Ramos (cell line): ENCODE data around the gene THSD7A.

Experiments
- in situ Hi-C: fragments of 300-500 bp; cut with MboI; formaldehyde crosslinking; loops from one replicate; pipeline ENCODE4 v1.14.3; 2022; ENCODE audit warnings: low sequenced_read_pairs; ENCODE audit not compliant: unreplicated experiment

The THSD7A gene

DNA sequence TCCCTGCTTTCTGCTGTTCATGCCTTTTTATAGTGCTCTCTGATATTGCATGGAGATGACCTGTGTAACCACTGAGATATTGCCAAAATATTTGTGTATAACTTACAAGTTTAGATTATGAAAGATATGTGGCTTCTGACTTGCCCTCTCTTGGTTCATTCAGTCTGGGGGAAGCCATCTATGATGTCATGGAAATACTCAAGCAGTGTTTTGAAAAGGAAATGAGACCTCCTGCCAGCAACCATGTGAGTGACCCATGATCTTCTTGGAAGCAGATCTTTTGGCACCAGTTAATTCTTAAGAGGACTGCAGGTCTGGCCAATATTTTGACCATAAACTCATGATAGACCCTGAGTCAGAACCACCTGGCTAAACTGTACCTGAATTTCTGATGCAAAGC lies 183.0 kb downstream of the THSD7A start:
- in situ Hi-C loops, result no loop called here

DNA sequence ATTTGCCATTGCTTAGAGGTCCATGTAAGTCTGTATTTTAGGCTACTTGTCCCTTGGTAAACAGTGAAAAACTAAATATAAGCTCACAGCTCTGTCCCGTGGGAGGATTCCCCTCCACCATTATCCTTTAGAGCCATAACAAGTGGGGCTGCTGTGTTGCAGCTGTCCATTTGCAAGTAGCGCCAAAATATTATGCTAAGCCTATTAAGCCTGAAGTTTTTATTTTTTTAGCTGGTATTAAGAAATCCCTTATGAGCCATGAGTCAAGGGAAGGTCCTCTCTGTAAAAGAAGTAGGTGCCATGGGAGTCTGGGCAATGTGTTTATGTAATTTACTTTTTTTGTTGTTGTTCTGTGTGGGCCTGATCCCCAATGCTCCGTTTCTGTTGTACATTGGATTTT lies 183.9 kb downstream of the THSD7A start:
- in situ Hi-C loops, result no loop called here

DNA sequence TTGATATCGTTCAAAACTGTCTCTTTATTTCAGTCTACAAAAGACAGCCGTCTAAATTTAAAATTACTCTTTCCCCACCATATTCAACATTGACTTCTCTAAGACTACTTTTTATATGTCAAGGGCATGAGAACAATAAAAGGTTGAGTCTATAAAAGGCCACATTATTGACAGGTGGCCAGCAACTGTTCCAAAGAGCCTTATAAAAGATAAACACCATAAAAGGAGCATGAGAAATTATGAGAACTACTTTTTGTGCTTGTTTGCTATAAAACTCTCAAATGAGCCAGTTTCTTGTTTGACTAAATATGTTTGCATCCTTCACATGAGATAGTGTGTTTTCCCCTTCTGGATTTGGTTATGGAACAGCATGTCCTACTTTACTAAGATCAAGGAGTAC lies 189.2 kb downstream of the THSD7A start:
- in situ Hi-C loops, result no loop called here

DNA sequence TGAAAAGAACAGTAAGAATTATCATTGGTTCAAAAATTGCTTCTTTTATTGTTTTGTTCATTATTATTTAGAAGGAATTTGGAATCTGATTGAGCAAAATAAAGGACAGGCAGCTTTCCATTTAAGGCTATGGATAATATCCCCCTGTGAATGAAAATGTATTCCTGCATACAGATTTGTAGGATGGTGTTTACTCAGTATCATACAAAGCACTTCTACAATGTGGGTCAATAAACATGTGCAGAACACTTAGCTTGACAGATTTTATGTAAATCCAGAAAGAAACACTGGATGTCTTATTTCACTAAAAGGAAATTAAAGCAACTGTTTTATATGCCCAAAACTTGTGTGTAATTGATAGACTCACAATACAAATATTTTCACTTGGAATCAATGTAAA lies 189.7 kb downstream of the THSD7A start:
- in situ Hi-C loops, result no loop called here

DNA sequence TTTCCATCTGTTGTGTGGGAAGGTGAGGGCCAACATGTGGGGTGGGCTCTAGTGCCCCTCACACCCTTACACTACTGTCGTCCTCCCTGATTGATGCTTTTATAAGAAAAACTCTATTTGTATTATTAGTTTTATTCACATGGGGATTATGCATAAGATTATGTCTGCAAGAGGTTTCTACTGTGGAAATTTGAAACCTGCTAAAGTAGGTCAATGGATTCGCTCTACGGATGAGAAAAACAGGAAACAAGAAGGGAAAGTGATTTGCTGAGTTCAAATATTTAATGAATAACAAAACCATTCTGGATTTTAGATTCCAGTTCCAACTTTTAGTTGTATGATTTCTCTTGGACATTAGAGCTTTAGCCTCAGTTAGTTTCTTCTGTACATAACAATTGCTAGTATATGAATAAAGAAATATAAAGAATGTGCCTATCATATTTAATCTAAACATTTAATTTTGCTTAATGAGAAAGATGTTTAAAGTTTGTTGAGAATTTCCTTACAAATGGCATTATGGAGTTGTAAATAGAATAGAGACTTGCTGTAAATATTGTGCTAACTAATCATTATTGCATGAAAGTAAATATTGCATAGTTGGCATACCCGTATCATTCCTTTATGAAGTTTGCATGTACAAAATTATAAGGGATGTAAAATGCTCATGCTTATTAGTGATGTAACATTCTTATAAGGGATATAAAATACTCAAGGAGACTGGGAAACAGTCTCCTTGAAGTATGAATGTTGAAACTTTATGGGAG lies 193.8 kb downstream of the THSD7A start:
- in situ Hi-C loops, result no loop called here

DNA sequence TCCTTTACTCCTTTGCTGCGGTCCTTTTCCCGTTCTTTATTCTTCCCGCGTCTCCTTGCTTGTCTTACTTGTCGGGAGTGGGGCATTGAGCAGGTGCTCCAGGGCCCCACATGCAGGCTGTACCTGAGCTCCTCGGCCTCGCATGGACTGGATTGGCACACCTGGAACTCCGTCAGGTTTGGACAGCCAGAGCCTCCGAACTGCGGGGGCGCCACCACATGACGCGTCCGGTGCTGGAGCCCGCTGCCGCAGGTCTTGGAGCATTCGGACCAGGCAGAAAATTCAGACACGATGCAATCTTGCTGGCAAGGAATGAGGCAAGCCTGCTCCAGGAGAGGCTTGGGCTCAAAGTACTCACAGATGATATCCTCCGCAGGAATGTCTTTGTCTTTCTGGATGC lies 195.7 kb downstream of the THSD7A start:
- in situ Hi-C loops, result no loop called here

DNA sequence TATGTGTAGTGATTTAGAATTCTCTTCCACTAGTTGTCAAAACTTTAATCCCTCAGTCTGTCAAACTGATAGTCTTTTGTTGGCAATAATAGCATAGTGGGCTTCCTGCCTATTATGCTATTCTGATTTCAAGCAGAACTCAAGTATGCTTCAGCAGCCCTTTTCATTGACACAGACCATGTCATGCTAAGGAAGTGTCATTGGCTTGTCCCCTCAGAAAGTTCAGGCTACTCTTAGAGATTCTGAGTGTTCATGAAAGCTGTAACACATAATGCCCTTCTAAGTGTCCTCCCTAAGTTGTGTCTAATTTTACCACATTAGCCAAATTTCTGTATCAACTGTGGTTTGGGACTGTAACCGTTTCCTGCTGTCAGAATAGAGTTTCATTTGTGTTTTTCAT lies 198.7 kb downstream of the THSD7A start:
- in situ Hi-C loops, result no loop called here

DNA sequence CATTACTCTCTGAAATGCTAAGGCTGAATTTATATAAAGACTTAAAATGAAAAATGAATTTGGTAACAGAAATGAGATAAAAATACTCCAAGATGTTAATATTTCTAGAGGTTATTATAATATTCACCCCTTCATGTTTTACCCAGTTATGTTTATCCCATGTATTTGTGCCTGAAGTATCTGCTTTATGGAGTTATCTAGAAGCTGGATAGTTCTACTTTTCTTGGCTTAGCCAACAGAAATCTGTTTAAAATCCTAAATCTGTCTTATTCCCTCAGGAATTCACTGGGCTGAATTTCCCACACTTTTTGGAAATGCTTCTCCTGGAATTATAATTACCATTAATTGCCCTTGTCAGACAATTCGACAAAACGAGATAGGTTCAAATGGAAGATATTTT lies 201.6 kb downstream of the THSD7A start:
- in situ Hi-C loops, result no loop called here

DNA sequence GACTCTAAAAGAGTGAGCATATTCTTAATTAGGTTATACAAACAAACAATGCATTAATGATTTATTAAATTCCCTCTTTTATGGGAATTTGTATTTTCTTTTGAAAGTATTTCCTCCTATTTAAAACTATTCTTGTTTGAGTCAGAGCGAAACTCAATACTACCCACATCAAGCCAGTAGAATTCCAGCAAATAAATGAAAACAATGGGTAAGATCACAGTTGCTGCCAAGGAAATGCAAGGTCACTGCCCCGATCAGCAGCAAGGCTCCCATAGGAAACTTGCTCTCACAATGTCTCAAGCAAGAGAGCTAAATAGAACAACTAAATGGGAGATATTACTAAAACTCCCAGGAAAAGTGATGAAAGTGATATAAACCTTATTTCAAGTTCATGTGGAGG lies 206.3 kb downstream of the THSD7A start:
- in situ Hi-C loops, result no loop called here

DNA sequence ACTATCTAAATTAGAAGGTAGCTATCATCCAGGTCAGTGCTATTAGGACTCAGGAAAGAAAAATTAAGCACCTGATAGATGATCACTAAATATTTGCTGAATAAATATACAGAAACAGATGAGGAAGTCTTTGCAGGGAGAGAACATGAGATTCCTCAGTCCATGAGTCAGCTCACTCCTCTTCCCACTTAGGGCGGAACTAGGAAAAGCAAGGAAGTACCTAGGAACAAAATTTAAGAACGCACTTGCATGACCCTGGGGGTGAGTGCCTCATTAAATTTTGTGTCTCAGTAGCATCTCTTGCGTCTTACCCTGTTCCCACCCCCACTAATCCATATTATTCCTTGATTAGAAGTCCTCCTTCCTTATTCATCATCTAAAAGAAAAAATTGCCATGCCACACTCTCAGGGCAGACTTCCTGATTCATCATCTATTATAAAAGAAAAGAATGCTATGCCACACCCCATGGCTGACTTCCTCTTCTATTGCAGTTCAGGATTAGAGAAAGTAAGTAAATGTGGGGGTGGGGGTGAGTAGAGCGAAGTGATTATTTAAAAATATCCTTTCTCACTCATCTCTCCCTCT lies 208.8 kb downstream of the THSD7A start:
- in situ Hi-C loops, result no loop called here

DNA sequence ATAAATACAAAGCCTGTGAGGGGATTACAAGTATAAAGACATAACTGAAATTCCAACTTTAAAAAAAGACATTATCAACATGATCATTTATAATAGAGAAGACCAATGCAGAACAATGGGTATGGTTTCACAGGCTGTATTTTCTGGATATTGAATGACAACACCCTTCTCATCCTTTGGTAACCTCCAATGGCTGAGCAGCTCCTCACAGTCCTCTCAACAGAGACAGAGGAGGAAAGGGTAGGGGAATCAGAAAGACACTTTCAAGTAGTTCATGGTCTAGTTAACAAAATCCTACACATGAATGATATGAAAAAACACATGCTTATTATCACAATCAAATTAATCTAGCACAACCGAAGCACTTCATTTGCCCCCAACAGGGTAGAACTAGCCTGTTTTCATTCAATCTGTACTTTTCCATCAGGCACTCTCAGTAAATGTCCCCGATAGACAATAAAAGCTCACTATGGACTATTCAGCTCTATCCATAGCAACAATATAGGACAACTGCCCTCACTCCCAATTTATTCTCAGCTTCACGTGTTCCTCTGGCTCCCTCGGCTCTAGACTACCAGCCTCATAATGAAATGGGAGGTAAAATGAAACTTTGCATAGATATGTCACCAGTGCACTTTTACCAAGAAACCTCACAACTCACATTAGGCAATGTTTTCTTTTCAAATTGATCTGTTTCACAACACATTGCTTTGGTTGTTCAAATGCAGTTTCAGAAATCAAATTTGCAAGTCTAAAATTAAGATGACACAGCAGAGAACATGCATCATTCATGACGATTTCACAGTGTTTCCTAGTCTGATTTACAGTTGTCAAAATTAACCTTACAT lies 211.4 kb downstream of the THSD7A start:
- in situ Hi-C loops, result no loop called here

DNA sequence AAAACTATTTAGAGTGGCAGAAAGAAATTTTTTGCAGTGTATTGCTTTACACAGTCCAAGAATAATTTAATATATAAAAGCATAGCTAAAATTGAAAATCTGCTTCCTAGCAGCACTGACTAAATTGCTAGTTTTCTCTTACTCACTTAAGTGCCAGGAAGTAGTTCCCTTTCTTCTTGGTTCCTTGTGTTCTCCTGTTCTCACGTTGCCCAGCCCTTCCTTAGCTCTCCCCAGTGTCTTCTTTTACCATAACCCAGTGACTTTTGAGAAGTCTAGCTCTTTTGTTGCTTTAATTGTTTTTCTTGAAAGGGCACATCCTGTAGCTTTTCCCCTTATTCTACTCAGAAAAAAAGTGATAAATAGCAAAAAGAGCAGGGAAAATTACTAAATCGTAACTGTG lies 215.5 kb downstream of the THSD7A start:
- in situ Hi-C loops, result no loop called here

DNA sequence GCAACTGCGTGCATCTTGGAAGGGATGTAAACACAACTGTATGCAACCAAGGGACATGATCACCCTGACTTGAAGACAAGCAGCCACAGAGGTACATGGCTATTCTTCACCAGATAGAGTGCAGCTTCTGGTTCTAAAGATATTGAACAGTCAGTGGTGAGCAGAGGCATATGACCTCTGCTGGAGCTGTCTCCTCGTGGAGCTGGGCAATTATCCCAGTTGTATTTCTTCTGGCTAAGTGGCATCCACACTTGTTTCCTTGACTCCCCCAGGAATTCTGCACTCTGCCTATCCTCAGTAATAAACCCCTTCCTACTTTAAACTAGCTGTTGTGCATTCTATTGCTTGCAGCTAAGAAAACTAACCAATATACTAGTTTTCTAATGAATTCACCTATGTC lies 216.8 kb downstream of the THSD7A start:
- in situ Hi-C loops, result no loop called here

DNA sequence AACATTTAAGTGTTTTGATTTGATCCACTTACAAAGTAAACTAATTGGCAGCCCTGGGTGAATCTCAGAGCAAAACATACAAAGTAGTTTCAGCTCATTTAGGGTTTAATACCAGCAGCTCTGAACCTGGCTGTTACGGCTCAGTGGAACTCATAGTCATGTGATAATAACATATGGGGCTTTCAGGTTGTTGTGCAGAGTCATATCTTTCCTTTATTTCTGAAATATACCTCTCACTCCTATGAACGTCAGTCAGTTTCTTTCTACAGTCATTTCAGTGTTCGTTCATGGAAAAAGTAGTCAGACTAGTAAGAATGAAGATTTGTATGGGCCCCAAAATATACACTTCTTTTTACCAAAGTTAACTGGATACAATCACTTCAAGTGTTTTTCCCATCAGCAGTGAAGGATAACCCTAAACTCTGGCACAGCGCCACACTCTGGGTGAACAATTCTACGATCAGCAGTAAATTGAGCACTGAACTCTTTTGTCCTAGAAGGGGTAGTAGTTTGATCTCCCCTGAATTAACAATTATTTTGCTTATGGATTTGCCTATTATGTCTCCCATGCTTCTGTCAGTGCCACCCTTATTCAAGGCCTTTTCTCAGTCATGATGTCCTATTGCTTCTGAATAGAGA lies 218.6 kb downstream of the THSD7A start:
- in situ Hi-C loops, result no loop called here

DNA sequence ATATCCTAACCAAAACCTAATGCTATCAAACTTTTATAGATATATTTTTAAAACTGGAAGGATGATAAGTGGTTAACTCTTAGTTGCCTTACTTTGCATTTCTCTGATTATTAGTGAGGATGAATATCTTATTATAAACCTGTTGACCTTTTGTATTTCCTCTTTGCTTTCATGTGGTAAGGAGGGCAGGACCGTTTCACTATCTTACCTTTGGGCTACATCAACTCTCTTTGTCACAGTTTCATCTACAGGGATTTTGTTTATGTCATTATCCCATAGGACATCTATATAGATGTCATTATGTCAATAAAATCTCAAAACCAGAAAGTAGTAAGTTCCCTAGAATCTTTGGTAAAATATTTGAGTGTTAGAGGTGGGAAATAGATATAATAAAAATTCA lies 219.3 kb downstream of the THSD7A start:
- in situ Hi-C loops, result no loop called here

DNA sequence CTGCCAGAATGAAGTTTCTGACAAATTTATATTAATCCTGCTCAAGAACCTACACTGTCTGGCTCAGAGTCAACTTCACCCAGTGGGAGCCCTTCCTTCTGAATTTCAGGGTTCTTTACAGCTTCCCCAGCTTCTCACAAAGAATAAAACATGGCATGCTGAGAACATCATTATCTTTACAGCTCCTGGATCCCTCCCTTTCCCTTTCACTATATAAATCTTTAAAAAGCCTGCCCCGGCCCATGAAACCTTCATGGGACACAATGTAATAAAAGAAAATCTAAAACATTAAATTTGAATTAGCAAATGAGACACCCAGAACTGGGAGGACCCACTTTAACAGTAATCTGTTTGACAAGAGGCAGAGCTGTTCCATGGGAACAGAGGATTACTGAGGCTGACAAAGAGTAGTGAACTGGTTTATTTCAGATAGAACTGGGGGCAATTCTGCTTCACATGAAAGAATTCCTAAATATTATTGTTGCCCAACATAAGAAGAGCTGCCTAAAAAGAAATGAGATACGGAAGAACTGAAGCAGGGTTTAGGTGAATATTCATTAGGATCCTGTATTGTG lies 222.8 kb downstream of the THSD7A start:
- in situ Hi-C loops, result no loop called here

DNA sequence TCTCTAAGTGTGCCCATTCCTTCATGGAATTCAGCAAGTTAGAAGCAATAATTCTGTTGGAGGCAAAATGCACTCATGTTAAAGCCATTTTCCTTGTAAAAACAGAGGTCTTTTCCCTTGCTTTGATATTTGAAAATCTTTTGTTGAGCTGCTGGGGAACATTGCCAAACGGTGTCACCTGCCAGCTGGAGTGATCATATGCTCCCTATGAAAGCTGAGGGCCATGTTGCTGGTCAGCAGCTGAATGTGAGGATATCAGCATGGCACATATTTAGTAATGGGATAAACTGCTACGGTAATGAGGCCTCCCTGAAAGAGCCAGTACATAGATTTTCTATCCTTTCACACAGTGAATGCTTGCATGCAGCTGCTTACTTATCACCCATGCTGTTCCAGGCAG lies 224.3 kb downstream of the THSD7A start:
- in situ Hi-C loops, result no loop called here

DNA sequence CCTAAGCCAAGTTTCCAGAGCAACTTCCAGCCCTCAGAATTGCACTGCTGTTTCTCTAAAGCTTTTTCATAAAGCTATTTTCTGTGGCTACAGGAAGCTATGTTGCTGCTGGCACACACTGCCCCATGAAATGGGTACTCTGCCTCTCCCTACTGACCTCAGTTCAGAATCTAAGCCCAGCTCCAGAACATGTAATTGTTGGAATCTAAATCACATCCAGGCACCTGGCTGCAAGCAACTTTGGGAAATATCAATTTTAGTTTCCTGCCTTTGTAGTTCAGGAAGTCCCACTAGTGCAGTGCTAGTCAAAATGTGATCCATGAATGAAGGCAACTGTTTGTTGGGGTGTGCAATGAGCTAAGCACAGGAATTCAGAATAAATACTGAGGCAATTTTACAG lies 226.2 kb downstream of the THSD7A start:
- in situ Hi-C loops, result no loop called here

DNA sequence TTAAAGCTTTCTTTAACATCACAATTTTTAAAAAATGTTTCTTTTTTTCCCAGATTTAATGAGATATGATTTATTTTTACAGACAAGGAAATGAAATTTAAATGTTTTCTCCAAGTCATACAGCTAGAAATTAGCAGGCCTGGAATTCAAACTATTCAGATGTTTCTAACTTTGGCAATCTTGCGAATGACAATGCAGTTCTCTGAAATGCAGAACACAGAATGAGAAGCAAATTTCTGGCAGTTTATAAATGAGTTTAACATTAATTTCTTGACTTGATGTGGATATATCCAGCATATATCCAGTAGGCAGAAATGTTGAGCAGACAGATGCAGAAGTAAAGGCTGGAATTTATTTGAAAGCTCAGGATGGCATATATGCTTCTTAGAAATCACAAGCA lies 227.5 kb downstream of the THSD7A start:
- in situ Hi-C loops, result no loop called here

DNA sequence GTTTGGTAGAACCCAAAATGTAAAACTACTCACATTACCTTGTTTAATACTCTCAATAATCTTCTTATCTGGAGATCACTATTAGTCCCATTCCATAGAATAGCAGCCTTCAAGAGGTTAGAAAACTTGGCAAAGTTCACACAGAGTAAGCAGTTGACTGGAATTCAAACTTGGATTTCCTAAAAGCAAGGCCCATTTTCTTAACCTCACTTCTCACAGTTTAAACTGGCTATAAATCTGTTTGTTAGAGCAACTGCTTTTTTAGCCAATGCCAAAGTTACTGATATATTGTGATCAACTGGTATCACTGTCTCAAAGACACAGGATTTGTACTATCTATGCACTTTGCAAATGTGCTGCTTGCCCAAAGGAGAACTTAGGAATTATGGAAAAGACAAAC lies 230.2 kb downstream of the THSD7A start:
- in situ Hi-C loops, result no loop called here

DNA sequence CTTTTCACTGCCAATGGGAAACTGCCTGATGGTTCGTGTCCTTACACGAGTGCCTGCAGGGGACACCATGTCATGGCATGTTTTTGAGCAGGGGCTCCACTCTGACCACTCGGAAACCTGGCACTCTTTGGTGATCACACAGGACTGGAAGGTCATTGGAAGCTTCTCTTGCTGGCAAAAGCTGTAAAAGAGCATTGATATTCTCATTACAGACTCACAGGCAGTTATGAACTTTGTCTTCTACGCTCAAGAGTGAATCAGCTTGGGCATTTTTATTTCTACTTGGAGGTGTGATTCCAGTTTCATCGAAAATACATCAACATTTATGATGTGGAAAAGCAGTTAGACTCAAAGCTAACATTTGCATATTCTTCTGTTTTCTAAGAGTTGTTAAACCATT lies 238.7 kb downstream of the THSD7A start:
- in situ Hi-C loops, result no loop called here
